NCI-H2029 treated with DMSO at 0.1 percent for 48 hours (cell line): ENCODE results near the gene CNOT4.
"Not testable (repeated sequence)": the region's sequence is repeated elsewhere in the genome, so short reads cannot be mapped to it uniquely, and the experiment has no call there.

Experiments used
- DNase-seq: peaks from one replicate; lab custom pipeline; 2025; lab: John Stamatoyannopoulos, UW

Gene CNOT4

DNA sequence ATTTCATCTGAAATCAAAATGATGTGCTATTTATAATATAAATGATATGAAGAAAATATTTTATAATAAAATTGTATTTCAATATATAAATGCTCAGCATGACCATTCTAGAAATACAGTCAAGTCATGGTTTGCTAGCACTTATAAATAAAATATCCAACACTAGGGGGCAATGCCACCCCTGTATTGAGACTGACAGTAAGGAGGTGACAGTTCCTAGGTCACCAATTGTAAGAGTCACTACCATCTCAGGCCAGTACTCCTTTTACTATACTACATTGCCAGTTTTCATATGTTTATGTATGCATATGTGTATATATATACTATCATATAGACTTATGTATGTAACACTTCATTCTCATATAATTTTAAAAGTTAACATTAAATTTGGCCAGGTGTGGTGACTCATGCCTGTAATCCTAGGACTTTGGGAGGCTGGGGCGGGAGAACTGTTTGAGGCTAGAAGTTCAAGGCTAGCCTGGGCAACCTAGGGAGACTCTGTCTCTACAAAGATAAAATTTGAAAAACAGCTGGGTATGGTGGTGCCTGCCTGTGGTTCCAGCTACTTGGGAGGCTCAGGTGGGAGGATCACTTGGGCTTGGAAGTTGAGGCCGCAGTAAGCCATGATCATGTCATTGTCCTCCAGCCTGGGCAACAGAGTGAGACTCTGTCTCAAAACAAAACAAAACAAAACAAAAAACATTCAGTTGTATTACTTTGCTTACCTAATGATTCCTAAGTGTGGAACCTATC lies 2.4 kb upstream of the CNOT4 start:
- DNase-seq, result peak; percentile 85

DNA sequence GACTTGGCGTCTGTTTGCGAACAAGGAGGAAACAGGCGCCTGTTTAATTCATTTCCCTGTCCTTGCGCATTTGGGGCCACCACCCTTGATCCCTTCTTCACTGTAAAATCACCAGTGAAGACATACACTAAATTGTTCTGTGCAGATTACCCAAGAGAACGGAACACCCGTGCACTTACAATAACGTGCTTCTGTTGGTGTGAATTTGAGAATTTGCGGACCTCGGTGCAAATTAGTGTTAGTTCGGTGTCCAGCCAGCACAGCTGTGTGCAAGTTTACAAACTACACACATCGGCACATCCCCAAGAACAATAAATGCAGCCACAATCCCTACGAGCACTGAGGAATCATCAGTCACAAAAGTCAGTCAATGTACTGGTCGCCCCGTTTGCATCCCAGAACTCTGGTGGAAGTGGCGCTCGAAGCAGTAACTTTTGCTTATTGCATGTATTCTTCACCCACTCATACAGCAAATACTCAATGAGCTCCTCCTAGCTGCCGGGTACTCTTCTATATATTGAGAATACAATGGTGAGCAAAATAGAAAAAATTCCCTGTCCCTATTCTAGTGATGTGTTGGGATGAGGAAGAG lies 786 bp upstream of the CNOT4 start:
- no peak for DNase-seq

DNA sequence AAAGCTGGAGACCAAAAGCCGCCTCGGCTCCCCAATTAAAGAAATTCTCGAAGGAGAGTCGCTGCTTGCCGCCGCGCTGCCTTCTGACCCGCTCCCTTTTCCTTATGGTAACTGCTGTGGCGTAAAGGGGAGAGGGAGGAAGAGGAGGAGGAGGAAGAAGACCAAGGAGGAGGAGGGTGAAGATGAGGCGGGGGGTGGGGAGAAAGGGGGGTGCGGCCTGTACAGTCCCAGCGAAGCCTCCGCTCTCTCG lies 388 bp downstream of the CNOT4 start:
- no peak for DNase-seq

DNA sequence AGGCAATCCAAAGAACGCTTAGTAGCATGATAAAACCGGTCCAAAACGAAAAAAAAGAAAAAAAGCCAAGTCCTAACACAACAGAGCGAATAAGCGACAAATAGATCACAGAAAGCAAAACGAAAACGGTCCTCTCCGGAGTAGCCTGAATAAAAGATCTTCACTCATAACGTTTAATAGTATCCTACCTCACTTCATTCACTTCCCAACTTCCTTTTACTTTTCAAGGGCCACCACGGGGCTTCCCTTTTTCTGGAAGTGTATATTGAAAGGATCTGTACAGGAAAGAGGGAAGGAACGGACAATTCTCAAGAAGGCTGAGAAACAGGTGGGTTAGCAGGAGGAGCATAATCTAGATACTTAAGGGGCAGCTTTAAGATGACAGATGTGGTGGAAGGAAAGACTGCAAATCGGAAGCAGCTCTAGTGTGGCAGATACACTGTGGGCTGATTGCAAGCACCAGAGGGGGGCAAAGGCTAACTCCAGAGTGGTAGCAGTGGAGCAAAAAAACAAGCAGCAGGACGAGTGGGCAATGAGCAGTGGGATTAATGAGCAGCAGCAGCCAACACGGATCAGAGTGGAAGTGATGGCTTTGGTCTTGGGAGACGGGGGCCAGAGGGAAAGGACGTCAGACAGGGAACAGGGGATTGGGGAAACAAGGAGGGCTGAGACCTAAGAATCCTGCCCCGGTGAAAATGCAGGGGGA lies 866 bp downstream of the CNOT4 start:
- peak; percentile 37 for DNase-seq

DNA sequence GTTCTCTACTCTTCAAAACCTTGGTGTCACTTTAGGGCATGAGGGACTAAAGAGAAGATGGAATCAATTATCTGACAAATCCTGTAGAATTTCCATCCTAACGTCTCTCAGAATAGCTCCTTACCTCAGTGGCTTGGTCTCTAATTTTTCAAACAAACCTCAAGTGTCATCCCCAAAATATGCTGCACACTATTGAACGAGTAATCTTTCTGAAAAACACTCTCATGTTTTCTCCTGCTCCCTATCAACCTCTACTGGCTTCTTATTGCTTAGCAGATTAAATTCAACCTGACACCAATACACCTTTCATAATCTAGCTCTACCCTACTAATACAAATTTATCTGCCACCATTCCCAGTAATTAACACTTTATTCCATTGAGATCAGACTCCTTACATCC lies 8.5 kb downstream of the CNOT4 start:
- DNase-seq, result no peak

DNA sequence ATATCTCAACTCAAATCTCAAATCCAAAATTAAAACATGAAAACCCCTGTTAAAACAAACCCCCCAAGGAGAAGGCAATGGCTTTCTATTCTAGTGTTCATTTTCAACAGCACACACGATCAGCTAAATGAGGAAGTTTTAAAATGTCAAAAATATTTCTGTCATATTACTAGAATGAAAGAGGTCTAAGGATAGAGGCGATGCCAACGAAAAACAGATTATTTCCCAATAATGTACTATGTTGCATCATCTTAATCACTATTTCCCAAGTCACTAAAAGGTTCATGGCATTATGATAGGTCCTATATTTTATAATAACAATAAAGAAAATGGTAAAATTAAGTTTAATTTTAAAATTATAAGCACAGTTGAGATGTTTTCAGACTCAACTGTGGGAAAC lies 10.1 kb downstream of the CNOT4 start:
- no peak for DNase-seq

DNA sequence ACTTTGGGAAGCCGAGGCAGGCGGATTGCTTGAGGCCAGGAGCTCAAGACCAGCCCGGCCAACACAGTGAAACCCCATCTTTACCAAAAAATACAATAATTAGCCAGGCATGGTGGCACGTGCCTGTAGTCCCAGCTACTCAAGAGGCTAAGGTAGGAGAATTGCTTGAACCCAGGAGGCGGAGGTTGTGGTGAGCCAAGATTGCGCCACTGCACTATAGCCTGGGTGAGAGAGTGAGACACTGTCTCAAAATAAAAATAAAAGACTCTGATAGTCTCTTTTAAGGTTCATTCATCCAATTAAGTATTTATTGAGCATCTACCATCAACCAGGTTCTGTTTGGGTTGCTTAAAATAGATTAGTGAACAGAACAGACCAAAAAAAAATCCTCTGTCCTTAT lies 12.7 kb downstream of the CNOT4 start:
- DNase-seq, result not testable (repeated sequence)

DNA sequence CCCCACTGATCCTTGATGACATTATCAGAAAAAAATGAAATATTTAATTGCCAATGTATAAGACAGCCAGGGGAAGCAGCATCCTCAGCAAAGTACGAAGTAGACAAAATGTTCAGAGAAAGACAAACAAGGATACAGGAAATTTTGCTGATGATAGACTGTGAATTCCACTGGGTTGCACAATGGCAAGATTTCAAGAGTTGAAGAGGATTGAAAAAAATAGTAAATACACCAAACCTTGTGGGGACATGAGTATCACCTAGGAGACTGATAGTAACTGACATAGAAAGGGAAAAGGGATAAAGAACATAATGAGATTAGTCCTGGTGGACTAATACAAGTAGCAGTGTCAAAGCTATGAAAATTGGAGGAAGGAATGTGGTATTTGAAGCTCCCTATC lies 16.5 kb downstream of the CNOT4 start:
- no peak for DNase-seq

DNA sequence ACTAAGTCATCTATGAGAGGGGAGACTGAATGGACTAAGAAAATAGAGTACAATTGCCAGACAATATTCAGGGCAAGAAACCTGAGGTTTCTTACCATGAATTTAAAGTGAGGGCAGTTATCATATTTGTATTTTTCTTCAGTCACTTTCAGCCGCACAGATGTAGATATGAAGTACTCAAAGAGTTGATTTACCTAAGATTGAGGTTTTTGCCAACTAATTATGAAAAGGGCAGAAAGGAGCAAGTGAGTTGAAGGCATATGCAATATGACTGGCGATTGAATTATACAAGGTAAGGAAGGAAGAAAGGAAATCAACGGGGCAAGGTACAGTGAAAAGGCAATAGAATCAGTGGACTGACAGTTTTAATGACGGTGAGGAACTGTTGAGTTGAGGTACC lies 17.8 kb downstream of the CNOT4 start:
- no peak for DNase-seq

DNA sequence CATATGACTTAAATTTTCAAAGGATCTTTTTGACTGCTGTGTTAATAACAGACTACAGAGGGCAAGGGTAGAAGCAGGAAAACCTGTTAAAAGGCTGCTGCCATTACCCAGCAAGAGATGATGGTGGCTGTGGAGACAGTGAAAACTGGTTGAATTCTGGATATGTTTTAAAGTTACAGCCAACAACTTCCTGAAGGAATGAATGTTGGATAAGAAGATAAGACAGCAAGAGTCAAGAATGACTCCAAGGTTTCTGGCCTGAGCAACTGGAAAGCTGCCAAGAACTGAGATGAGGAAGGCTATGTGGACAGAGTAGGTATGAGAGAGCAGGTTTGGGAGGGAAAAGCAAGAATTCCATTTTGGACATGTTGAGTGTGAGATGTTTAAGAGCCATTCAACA lies 19.1 kb downstream of the CNOT4 start:
- no peak for DNase-seq

DNA sequence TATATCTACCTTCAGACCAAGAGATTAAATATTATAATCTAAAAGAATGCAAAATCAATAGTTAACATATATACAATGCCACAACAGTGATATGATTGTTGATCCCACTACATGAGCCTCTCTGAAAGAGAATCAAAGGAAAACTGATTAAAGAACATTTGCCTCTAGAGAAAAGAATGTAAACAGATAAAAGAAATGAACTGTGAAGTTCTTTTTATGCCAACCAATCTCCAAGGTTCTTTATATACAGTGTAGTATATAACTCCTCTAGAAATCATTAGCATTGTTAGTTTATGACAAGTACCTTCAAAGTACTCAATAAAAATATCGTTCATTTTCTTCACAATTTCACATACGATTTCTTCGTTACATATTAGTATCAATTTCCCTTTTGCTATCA lies 20.1 kb downstream of the CNOT4 start:
- no peak for DNase-seq

DNA sequence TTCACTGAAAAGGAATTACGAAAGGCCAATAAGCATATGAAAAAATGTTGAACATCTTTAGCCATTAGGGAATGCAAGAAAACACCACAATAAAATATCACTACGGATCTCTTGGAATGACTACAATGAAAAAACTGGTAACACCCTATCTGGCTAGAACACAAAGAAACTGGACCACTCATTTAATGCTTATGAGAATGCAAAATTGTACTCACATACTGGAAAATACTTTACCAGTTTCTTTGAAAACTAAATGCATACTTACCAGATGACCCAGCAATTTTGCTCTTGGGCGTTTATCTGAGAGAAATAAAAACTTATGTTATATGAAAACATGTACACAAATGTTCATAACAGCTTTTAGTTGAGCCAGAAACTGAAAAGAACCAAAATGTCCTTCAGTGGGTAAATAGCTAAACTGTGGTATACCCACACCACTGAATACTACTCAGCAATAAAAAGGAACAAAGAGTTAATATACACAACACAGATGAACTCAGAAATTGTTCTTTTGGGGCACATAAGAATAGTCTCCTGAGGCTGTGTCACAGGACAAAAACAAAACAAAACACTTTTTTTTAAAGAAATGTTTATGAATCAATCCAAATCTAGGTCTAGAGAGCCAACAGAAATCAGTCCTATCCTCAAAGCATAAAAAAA lies 23.5 kb downstream of the CNOT4 start:
- DNase-seq, result no peak

DNA sequence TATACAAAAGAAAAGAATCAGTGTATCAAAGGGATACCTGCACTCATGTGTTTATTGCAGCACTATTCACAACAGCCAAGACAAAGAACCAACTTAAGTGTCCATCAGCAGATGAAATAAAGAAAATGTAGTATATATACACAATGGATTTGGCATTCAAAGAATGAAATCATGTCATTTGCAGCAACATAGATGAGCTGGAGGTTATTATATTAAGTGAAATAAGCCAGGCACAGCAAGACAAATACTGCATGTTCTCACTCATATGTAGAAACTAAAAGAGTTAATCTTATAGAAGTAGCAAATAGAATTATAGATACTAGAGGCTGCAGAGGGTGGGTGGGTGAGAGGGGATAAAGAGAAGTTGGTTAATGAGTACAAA lies 28.3 kb downstream of the CNOT4 start:
- no peak for DNase-seq

DNA sequence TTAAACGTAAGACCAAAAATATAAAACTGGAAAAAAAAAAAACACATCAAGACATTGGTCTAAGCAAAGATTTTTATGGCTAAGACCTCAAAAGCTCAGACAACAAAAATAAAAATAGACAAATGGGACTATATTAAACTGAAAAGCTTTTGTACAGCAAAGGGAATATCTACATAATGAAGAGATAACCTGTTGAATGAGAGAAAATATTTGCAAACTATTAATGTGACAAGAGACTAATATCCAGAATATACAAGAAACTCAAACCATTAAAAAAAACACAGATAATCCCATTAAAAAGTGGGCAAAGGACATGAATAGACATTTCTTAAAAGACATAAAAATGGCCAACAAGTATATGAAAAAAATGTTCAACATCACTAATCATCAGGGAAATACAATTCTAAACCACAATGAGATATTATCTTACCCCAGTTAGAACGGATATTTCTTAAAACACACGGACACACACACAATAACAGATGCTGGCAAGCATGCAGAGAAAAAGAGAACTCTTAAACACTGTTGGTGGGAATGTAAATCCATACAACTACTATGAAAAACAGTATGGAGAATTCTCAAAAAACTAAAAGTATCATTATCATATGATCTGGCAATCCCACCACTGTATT lies 28.8 kb downstream of the CNOT4 start:
- DNase-seq, result no peak

DNA sequence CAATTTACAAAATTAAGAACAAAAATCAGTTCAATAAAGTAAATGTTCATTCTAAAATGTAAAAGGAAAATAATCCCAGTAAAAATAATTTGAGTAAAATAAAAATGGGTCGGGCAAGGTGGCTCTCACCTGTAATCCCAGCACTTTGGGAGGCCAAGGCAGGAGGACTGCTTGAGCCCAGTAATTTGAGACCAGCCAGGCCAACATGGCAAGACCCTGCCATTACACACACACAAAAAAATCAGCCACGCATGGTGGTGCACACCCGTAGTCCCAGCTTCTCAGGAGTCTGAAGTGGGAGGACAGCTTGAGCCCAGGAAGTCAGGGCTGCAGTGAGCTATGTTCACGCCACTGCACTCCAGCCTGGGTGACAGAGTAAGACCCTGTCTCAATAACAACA lies 34.4 kb downstream of the CNOT4 start:
- no peak for DNase-seq

DNA sequence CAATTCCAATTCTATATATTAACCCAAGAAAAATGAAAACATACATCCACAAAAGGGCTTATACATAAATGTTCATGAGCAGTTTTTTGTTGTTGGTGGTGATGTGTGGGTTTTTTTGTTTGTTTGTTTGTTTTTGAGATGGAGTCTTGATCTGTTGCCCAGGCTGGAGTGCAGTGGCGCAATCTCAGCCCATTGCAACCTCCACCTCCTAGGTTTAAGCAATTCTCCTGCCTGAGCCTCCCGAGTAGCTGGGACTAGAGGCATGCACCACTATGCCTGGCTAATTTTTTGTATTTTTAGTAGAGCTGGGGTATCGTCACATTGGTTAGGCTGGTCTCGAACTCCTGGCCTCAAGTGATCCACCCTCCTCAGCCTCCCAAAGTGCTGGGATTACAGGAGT lies 40.2 kb downstream of the CNOT4 start:
- DNase-seq, result not testable (repeated sequence)

DNA sequence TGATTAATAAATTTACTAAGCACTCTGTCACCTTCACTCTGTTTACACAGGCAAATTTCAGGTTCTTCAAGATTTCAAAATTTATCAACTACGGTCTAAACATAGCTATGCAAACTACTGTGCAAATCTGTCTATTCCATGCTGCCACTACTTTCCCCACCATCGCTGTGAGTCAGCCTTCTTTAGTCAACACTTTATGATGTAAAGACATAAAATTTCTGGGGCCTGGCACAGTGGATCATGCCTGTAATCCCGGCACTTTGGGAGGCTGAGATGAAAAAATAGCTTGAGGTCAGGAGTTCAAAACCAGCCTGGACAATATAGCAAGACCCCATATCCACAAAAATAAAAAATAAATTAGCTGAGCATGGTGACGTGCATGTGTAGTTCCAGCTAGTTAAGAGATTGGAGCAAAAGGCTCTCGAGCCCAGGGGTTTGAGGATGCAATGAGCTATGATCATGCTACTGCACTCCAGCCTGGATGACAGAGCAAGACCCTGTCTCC lies 42.6 kb downstream of the CNOT4 start:
- DNase-seq, result no peak

DNA sequence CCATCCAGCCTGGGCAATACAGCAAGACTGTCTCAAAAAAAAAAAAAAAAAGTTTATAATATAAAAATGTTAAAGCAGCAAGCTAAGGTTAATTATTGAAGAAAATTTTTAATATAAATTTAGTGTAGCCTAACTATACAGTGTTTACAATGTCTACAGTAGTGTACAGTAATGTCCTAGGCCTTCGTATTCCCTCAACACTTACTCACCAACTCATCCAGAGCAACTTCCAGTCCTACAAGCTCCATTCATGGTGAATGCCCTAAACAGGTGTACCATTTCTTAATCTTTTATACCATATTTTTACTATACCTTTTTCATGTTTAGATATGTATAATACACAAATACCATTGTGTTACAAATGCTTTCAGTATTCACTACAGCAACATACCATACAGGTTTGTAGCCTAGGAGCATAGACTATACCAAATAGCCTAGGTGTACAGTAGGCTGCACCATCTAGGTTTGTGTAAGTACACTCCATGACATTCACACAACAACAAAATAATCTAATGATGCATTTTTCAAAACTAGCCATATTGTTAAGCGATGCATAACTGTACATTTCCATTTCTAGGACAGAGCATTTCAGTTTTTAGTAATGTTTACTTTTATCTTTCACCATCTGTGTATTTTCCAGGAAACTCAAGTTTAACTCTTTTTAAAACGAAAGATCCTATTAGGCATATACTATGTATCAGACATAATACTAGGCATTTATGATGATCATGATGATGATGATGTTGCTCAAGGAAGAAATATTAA lies 43.3 kb downstream of the CNOT4 start:
- DNase-seq, result no peak

DNA sequence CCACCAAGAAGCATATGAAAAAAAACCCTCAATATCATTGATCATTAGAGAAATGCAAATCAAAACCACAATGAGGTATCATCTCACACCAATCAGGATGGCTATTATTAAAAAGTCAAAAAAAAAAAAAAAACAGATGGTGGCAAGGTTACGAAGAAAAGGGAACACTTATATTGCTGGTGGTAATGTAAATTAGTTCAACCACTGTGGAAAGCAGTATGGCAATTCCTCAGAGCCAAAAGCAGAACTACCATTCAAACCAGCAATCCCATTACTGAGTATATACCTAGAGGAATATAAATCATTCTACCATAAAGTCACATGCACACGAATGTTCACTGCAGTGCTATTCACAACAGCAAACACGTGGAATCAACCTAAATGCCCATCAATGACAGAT lies 46.0 kb downstream of the CNOT4 start:
- DNase-seq, result no peak

DNA sequence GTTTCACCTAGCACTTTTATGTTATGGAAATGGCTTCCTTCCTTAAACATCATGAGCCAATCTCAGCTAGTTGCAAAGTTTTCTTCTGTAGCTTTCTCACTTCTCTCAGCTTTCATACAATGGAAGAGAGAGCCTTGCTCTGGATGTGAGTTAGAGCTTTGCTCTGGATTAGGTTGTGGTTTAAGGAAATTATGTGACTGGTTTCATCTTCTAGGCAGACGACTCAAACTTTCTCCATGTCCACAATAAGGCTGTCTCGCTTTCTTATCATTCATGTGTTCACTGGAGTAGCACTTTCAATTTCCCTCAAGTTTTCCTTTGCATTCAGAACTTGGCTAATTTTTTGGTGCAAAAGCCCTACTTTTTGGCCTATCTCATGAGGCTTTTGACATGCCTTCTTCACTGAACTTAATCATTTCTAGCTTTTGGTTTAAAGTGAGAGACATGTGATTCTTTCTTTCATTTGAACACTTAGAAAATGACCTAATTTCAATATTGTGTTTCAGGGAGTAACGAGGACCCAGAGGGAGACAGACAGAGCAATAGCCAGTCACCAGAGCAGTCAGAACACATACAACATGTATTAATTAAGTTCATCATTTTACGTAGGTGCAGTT lies 49.8 kb downstream of the CNOT4 start:
- DNase-seq, result no peak

DNA sequence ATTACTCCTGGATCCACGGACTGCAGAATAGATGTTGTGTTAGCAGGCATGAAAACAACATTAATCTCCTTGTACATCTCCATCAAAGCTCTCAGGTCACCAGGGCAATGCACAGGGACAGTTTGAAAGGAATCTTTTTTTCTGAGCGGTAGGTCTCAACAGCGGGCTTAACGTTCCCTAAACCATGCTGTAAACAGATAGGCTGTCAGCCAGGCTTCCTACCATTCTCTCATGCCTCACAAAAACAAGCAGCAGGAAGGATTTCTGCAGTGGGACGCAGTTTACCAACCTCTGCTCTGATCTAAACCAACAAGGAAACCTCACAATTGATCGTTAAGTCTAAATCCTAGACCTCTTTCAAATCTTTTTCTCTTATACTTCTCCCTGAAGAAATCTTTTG lies 50.8 kb downstream of the CNOT4 start:
- no peak for DNase-seq
